ENCODE results near the gene DCDC2.
"Not testable (repeated sequence)": the region's sequence is repeated elsewhere in the genome, so short reads cannot be mapped to it uniquely, and the experiment has no call there.

DCDC2 gene

DNA sequence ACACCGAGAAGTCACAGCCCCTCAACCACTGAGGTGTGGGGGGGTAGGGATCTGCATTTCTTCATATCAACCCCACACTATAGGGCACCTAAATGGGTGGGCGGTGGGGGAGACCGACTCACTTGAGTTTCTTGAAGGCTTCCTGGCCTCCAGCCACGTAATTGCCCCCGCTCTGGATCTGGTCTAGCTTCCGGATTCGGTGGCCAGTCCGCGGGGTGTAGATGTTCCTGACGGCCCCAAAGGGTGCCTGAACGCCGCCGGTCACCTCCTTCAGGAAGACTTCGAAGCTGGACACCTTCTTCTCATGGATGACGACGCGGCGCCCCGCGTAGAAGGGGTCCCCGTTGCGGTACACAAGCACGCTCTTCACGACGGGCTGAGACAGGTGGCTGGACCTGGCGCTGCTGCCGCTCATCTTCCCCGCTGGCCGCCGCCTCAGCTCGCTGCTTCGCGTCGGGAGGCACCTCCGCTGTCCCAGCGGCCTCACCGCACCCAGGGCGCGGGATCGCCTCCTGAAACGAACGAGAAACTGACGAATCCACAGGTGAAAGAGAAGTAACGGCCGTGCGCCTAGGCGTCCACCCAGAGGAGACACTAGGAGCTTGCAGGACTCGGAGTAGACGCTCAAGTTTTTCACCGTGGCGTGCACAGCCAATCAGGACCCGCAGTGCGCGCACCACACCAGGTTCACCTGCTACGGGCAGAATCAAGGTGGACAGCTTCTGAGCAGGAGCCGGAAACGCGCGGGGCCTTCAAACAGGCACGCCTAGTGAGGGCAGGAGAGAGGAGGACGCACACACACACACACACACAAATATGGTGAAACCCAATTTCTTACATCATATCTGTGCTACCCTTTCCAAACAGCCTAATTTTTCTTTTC is at the start of gene DCDC2:
TSS of gene DCDC2 (minus strand) at position 724 of the 883 bp plus-strand sequence. CDS start at position 415, 309 bp downstream.
- DNase-seq = peak; percentile 41

- DNase-seq = no peak
Observed at GRCh38 chr6:24405262-24405661, 47.4 kb upstream of the DCDC2 start.

DNA sequence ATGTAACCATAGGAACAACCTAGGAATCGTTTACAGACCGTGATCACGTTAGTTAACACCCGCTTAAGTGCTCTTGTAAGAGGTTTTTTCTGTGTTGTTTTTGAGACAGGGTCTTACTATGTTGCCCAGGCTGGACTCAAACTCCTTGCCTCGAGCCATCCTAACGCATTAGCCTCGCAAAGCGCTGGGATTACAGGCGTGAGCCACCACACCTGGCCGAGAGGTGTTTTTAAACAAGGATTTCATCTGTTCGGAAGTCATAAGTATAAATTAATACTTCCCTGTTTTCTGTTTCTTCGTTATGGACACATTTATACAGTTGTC is 45.6 kb upstream of the DCDC2 start:
- no peak for DNase-seq

GRCh38 chr6:24402697-24403500 is 45.0 kb upstream of the DCDC2 start, which contains the start of gene MRS2:
TSS of gene MRS2 (plus strand) at chr6:24402936. CDS start at chr6:24403047, 111 bp downstream.
- DNase-seq = peak; percentile 80

GRCh38 chr6:24401458-24401857 is 43.6 kb upstream of the DCDC2 start:
- DNase-seq = no peak

DNA sequence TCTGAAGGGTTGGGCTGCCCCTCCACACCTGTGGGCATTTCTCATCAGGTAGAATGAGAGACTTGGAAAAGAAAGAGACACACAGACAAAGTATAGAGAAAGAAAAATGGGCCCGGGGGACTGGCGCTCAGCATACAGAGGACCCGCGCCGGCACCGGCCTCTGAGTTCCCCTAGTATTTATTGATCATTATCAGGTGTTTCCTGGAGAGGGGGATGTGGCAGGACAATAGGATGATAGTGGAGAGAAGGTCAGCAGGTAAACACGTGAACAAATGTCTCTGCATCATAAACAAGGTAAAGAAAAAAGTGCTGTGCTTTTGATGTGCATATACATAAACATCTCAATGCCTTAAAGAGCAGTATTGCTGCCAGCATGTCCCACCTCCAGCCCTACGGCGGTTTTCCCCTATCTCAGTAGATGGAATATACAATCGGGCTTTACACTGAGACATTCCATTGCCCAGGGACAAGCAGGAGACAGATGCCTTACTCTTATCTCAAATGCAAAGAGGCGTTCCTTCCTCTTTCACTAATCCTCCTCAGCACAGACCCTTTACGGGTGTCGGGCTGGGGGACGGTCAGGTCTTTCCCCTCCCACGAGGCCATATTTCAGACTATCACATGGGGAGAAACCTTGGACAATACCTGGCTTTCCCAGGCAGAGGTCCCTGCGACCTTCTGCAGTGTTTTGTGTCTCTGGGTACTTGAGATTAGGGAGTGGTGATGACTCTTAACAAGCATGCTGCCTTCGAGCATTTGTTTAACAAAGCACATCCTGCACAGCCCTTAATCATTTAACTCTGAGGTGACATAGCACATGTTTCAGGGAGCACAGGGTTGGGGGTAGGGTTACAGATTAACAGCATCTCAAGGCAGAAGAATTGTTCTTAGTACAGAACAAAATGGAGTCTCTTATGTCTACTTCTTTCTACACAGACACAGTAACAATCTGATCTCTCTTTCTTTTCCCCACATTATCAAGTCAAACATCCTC is 42.5 kb upstream of the DCDC2 start:
- not testable (repeated sequence) for DNase-seq

- no peak for DNase-seq
Observed at GRCh38 chr6:24397631-24398030, 39.8 kb upstream of the DCDC2 start.

GRCh38 chr6:24396824-24397223 is 39.0 kb upstream of the DCDC2 start:
- no peak for DNase-seq

DNA sequence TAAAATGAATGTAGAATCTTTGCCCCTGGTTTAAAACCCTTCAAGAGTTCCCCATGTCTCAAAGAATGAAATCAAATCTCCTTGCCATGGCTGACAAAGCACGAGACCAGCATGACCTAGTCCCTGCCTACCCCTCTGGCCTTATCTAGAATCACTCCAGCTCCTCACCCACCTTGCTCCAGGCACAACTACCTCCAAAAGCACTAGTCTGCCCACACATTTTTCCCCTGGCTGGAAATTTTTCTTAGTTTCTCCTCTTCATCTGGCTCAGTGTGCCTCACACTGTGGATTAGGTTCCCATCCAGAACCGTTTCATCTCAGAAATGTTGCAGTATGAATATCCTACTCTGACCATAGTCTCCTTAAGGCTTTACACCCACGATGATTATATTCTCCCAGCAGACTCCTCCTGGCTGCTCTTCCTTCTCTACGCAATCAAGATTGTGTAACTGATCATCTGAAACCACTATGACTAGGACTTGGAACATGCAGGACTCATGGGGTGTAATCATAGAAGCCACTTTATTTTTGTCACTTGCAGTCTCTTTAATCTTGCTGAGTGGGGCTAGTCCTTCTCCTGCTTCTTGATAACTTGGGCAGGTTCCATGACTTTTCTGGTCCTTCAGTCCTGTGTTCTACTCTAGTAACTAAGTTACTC is 37.0 kb upstream of the DCDC2 start:
- no peak for DNase-seq

GRCh38 chr6:24394061-24394779 is 36.4 kb upstream of the DCDC2 start:
- no peak for DNase-seq

- DNase-seq = no peak
Observed at GRCh38 chr6:24391756-24392405, 34.0 kb upstream of the DCDC2 start.

GRCh38 chr6:24391208-24391607 is 33.3 kb upstream of the DCDC2 start:
- no peak for DNase-seq

GRCh38 chr6:24387818-24388217 is 30.0 kb upstream of the DCDC2 start:
- no peak for DNase-seq

- no peak for DNase-seq
Observed at GRCh38 chr6:24385536-24386269, 27.8 kb upstream of the DCDC2 start.

GRCh38 chr6:24384369-24385130 is 26.7 kb upstream of the DCDC2 start:
- DNase-seq = not testable (repeated sequence)

GRCh38 chr6:24382891-24383494 is 25.1 kb upstream of the DCDC2 start:
- DNase-seq = not testable (repeated sequence)

DNA sequence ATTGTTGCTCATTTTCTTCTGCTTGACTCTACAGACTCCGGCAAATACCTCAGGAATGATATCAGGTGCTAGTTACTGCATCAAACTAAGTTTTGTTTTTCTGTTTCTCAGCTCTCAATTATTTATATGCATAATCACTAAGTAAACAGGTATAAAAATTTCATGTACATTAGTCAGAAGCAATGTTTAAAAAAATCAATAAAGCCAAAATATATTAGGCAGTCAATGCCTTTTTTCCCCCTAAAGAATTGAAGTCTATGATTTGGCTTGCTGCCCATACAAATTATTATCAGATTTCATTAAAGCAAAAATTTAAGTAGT is 24.3 kb upstream of the DCDC2 start:
- no peak for DNase-seq

DNA sequence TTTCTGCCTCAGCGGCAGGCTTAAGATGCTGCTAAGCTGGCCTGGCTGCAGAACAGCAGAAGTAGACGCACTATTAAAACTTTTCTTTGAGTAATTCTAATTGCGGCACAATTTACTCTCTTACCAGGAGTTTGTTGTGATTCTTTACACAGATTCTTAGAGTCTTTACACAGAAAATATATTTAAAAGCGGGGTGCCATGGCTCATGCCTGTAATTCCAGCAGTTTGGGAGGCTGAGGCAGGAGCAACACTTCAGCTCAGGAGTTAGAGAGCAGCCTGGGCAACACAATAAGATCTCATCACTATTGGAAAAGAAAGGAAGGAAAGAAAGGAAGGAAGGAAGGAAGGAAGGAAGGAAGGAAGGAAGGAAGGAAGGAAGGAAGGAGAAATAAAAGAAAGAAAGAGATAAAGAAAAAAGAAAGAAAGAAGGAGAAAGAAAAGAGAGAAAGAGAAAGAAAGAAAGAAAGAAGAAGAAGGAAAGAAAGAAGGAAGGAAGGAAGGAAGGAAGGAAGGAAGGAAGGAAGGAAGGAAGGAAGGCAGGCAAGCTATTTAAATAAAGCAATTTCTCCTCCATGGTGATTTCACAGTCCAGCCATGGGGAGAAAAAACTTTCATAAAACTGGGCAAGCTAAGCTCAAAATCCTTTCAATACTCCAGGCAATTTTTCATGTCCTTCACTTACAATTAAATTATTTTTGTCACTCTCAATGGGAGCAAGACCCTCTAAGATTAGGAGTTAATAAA is 23.8 kb upstream of the DCDC2 start:
- no peak for DNase-seq

All from activated CD4-positive, CD25-positive, alpha-beta regulatory T cell treated with anti-CD3 and anti-CD28 coated beads, Interleukin-2, amount 50 U/mL, for 72 hours (primary cell).